Prostate gland (tissue), 2 donors: ENCODE results near the gene CNGA2.

Experiments used
- CTCF ChIP-seq, 4 experiments: fragments of 200-600 bp in 2 of 4; fragments of 450-650 bp in 2 of 4; sonication (generic) in 2 of 4; IDR thresholded peaks; 1 replicate in 3 of 4; 2 replicates in 1 of 4; pipeline ENCODE4 v1.5.1; 2016 to 2019; ENCODE audit warnings: antibody characterized with exemption in 4 of 4, mild to moderate bottlenecking in 2 of 4, moderate library complexity in 2 of 4
- POLR2A ChIP-seq: fragments of 450-650 bp; IDR thresholded peaks from one replicate; pipeline ENCODE4 v1.6.1; 2016; ENCODE audit warnings: antibody characterized with exemption, mild to moderate bottlenecking
- POLR2AphosphoS5 ChIP-seq: sonication (generic); formaldehyde crosslinking; IDR thresholded peaks from one replicate; pipeline ENCODE4 v1.6.1; 2017; ENCODE audit warnings: antibody characterized with exemption

- no peak for TF ChIP-seq CTCF (IDR thresholded peaks at IDR 0.05)
- TF ChIP-seq POLR2AphosphoS5 = no peak
- TF ChIP-seq POLR2A = no peak
Observed at GRCh38 chrX:151704041-151704663, 30.4 kb upstream of the CNGA2 start.
